IPS-15b (cell line): Measurements from ENCODE around the gene UQCC5.
"Not testable (repeated sequence)": the region's sequence is repeated elsewhere in the genome, so short reads cannot be mapped to it uniquely, and the experiment has no call there.

Experiments
- H3K27me3 ChIP-seq: one replicate; pipeline ENCODE4 v1.6.1; 2013; ENCODE audit warnings: low read length; ENCODE audit not compliant: control insufficient read depth, insufficient read depth
- H3K36me3 ChIP-seq: one replicate; pipeline ENCODE4 v1.6.1; 2013; ENCODE audit warnings: low read length; ENCODE audit not compliant: control insufficient read depth, insufficient read depth
- H3K4me1 ChIP-seq: one replicate; pipeline ENCODE4 v1.6.1; 2013; ENCODE audit warnings: mild to moderate bottlenecking, low read length; ENCODE audit not compliant: control insufficient read depth, insufficient read depth
- H3K4me3 ChIP-seq: one replicate; pipeline ENCODE4 v1.5.1; 2013; ENCODE audit warnings: low read depth, low read length
- H3K9ac ChIP-seq: one replicate; pipeline ENCODE4 v1.6.1; 2013; ENCODE audit warnings: low read depth, mild to moderate bottlenecking, low read length
- H3K9me3 ChIP-seq: one replicate; pipeline ENCODE4 v1.6.1; 2013; ENCODE audit warnings: mild to moderate bottlenecking, low read length; ENCODE audit not compliant: control insufficient read depth, insufficient read depth

UQCC5 gene

DNA sequence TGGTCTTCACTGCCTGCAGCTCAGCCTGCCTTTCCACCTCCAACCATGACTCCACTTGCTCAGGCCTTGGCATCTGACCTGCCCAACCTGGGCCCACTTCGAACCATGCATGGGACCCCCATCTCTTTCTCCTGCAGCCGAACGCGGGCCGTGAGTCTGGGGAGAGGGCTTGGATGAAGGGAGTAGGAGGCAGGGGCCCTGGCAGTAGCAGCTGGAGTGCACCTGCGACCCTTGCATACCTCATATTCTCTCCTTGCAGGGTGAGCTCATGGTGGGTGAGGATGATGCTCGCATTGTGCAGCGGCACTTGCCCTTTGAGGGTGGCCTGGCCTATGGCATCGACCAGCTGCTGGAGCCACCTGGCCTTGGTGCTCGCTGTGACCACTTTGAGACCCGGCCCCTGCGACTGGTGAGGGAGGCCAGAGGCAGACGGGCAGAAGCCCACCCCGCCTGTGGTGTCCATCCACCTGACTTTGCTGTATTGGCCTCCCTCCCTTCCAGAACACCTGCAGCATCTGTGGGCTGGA lies 16.2 kb upstream of the UQCC5 start:
- Histone ChIP-seq H3K9ac (no peak overlapping the region), H3K4me1 (no peaks in the 10 kb centered on the region), H3K4me3 (no peak overlapping the region), H3K27me3 (peaks cover 4% of the 10 kb centered on the region), H3K36me3 (peaks cover 22% of the 10 kb centered on the region), H3K9me3 (no peaks in the 10 kb centered on the region)

DNA sequence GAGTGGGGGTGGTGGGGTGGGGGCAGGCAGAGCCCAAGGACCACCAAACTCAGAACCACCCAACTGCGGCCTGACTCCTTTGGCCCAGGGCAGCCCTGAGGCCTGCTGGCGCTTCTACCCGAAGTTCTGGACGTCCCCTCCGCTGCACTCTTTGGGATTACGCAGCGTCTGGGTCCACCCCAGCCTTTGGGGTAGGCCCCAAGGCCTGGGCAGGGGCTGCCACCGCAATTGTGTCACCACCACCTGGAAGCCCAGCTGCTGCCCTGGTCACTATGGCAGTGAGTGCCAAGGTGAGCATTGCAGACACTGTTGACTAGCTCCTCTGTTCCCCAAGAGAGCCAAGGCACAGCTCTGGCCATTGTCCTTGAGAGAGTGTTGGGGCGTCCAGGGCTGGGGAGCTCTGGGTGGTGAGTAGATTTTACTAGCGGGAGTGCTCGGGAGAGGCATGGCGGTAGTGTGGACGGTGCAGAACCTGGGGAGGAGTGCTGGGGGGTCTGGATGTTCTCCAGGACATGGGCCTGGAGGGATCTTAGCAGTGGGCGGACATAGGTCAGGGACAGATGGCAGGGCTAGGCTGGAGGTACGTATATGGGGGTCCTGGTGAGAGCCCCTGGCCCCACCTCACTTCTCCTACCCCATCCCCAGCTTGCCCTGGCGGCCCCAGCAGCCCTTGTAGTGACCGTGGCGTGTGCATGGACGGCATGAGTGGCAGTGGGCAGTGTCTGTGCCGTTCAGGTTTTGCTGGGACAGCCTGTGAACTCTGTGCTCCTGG lies 15.5 kb upstream of the UQCC5 start:
- Histone ChIP-seq H3K27me3 (peaks cover 4% of the 10 kb centered on the region), H3K9me3 (no peaks in the 10 kb centered on the region), H3K9ac (no peak overlapping the region), H3K4me3 (no peak overlapping the region), H3K4me1 (no peaks in the 10 kb centered on the region), H3K36me3 (peaks cover 28% of the 10 kb centered on the region)

DNA sequence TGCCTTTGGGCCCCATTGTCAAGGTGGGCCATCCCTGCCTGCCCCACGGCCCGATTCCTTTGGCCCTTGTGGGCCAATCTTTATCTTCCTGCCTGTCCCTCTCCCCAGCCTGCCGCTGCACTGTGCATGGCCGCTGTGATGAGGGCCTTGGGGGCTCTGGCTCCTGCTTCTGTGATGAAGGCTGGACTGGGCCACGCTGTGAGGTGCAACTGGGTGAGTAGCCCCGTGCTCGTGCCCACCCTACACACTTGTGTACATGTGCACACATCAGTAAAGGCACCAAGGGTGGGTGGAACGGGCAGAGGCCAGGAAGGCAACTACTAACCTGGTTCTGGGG lies 14.9 kb upstream of the UQCC5 start:
- no peaks in the 10 kb centered on the region for H3K4me1 ChIP-seq
- no peaks in the 10 kb centered on the region for H3K9me3 ChIP-seq
- H3K36me3 ChIP-seq, result peaks cover 32% of the 10 kb centered on the region
- peaks cover 4% of the 10 kb centered on the region for H3K27me3 ChIP-seq
- no peak overlapping the region for H3K4me3 ChIP-seq
- no peak overlapping the region for H3K9ac ChIP-seq

DNA sequence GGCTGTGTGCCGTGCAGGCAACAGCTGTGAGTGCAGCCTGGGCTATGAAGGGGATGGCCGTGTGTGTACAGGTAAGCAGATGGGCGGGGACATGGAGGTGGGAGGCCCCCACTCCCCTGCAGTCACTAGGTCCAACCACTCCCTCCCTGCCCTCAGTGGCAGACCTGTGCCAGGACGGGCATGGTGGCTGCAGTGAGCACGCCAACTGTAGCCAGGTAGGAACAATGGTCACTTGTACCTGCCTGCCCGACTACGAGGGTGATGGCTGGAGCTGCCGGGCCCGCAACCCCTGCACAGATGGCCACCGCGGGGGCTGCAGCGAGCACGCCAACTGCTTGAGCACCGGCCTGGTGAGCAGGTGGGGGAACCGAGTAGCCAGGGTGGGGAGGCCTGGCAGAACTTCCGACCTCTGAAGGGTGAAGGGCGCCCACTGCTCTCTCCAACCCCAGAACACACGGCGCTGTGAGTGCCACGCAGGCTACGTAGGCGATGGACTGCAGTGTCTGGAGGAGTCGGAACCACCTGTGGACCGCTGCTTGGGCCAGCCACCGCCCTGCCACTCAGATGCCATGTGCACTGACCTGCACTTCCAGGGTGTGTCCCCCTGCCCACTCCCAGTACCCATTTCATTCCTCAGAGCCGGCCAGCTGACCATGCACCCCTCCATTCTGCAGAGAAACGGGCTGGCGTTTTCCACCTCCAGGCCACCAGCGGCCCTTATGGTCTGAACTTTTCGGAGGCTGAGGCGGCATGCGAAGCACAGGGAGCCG lies 14.3 kb upstream of the UQCC5 start:
- H3K4me1 ChIP-seq, result no peaks in the 10 kb centered on the region

DNA sequence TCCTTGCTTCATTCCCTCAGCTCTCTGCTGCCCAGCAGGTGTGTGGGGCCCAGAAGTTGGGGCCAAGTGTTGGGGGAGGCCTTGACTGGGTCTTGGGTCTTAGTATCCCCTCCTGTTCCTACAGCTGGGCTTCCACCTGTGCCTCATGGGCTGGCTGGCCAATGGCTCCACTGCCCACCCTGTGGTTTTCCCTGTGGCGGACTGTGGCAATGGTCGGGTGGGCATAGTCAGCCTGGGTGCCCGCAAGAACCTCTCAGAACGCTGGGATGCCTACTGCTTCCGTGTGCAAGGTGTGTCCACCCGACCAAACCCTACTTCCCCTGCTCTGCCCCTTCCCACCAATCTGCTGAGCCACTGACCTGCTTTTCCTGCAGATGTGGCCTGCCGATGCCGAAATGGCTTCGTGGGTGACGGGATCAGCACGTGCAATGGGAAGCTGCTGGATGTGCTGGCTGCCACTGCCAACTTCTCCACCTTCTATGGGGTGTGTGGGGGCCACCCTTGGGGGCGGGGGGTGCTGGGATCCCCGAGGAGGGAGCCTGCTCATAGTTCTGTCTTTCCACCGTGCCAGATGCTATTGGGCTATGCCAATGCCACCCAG lies 13.7 kb upstream of the UQCC5 start:
- H3K4me1 ChIP-seq, result no peaks in the 10 kb centered on the region
- H3K36me3 ChIP-seq, result peaks cover 44% of the 10 kb centered on the region
- H3K9me3 ChIP-seq, result no peaks in the 10 kb centered on the region
- H3K27me3 ChIP-seq, result peaks cover 2% of the 10 kb centered on the region
- no peak overlapping the region for H3K9ac ChIP-seq
- H3K4me3 ChIP-seq, result no peak overlapping the region

More for the DNA sequence above, 14.3 kb upstream of the UQCC5 start:
- no peak overlapping the region for H3K4me3 ChIP-seq
- no peak overlapping the region for H3K9ac ChIP-seq
- peaks cover 4% of the 10 kb centered on the region for H3K27me3 ChIP-seq
- peaks cover 37% of the 10 kb centered on the region for H3K36me3 ChIP-seq
- H3K9me3 ChIP-seq, result no peaks in the 10 kb centered on the region

DNA sequence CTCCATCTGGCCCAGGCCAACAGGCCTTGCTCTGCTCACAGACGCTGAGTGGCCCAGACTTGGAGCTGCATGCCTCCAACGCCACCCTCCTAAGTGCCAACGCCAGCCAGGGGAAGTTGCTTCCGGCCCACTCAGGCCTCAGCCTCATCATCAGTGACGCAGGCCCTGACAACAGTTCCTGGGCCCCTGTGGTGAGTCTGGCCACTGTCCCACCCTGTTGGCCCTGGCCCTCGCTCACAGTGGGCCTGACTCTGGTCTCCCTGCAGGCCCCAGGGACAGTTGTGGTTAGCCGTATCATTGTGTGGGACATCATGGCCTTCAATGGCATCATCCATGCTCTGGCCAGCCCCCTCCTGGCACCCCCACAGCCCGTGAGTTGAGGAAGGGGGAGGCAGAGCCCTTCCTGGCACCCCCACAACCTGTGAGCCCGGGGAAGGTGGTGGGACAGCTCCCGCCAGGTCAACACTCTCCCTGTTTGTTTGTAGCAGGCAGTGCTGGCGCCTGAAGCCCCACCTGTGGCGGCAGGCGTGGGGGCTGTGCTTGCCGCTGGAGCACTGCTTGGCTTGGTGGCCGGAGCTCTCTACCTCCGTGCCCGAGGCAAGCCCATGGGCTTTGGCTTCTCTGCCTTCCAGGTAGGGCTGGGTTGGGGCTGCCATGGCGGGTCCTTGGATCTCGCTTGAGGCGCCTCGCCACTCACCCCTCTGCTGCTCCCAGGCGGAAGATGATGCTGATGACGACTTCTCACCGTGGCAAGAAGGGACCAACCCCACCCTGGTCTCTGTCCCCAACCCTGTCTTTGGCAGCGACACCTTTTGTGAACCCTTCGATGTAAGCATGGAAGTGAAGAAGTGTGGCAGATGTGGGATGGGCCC lies 12.8 kb upstream of the UQCC5 start:
- H3K4me1 ChIP-seq, result no peaks in the 10 kb centered on the region
- H3K27me3 ChIP-seq, result no peaks in the 10 kb centered on the region
- H3K4me3 ChIP-seq, result no peak overlapping the region
- no peak overlapping the region for H3K9ac ChIP-seq
- H3K36me3 ChIP-seq, result peaks cover 52% of the 10 kb centered on the region
- no peaks in the 10 kb centered on the region for H3K9me3 ChIP-seq

- H3K4me1 ChIP-seq, result no peaks in the 10 kb centered on the region
- no peaks in the 10 kb centered on the region for H3K9me3 ChIP-seq
- H3K9ac ChIP-seq, result no peak overlapping the region
- H3K4me3 ChIP-seq, result no peak overlapping the region
- peaks cover 59% of the 10 kb centered on the region for H3K36me3 ChIP-seq
- H3K27me3 ChIP-seq, result no peaks in the 10 kb centered on the region
Observed at GRCh38 chr3:52524258-52524751, 12.1 kb upstream of the UQCC5 start.

- peaks cover 63% of the 10 kb centered on the region for H3K36me3 ChIP-seq
- H3K4me1 ChIP-seq, result no peaks in the 10 kb centered on the region
- no peaks in the 10 kb centered on the region for H3K9me3 ChIP-seq
- no peak overlapping the region for H3K4me3 ChIP-seq
- no peak overlapping the region for H3K9ac ChIP-seq
- H3K27me3 ChIP-seq, result no peaks in the 10 kb centered on the region
Observed at GRCh38 chr3:52524752-52525679, 11.4 kb upstream of the UQCC5 start.

DNA sequence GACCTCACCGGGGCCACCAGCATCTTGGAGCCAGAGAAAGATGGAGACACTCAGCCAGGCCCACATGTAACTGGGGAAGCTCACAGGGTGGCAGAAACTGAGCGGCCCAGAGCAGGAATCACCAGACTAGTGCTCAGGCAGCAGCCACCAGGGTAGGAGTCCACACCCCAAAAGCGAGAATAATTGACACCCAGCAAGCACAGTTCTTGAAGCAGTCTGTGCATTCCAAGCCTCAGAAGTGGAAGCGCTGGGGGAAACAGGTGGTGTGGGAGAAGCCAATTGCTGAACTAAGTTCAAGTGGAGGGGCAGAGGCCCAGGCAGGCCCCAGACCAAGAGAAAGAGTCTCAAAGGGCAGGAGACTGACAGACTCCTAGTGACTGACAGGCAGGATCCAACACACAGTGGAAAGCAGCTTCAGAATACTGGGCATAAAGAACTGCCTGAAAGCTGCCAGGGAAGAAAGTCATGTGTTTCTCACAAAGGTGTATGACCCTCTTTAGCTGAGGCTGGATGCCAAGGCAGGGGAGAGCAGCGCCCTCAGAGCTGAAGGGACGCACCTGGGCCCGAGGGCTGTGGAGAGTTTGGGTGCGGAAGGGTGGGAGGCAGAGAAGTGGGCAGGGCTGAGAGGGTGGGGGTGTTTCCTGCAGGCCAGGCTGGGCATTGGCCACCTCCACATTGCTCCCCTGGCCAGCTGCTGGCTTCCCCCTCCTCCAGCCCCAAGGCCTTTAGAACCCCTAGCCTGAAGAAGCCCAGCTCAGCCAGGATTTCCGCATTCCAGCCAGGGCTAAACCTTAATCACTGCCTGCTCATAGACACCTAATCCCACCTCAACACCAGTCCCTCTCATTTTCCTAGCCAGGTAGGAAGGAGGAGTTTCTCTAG lies 10.5 kb upstream of the UQCC5 start:
- Histone ChIP-seq H3K9me3 (no peaks in the 10 kb centered on the region), H3K36me3 (peaks cover 63% of the 10 kb centered on the region), H3K9ac (no peak overlapping the region), H3K4me3 (no peak overlapping the region), H3K27me3 (no peaks in the 10 kb centered on the region), H3K4me1 (no peaks in the 10 kb centered on the region)

GRCh38 chr3:52526671-52527038 lies 9.8 kb upstream of the UQCC5 start:
- not testable (repeated sequence) for H3K9me3 ChIP-seq, H3K27me3 ChIP-seq, H3K4me1 ChIP-seq, H3K9ac ChIP-seq, H3K4me3 ChIP-seq
- H3K36me3 ChIP-seq, result peaks cover 63% of the 10 kb centered on the region
